GM18909 (cell line): ENCODE data around the gene UBE2E1.

Experiments used
- ATAC-seq: cut with Tn5 transposase; IDR thresholded peaks from one replicate; pipeline ENCODE4 v1.9.1; 2021; ENCODE audit warnings: mild to moderate bottlenecking; ENCODE audit not compliant: unreplicated experiment, poor library complexity

Gene UBE2E1

DNA sequence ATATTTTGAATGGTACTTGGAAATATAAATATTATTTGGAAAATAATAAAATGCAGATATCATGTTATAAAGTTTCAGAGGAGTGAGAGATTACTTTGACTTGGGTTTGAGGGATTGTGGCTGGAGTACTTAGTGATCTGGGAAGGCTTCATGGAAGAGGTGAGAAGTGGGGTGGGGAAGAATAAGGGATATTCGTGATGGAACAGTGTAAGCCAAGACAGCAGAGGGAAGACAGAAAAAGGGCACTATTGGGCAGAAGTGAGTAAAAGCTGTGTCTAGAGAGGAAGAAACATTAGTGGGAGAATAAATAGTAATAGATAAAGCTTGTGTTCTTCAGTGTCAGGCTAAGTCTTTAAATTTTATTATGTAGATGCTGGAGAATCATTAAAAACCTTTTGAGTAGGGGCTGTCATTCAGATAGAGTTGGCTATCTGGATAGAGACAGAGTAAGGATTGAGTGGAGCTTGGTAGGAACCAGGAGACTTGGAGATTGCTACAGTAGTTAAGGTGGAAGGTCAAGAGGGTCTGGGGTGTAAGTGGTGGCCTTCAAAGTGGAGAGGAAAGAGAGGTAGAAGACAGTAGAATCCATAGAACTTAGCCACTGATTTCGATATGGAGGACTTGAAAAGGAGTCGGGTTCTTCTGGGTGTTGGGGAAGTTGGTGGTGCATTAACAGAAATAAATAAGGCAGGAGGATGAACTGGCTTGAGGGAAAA is 11.9 kb downstream of the UBE2E1 start:
- ATAC-seq, result no peak

- ATAC-seq, result peak; percentile 62
Observed at GRCh38 chr3:23819599-23820360, 14.0 kb downstream of the UBE2E1 start.

GRCh38 chr3:23820888-23821287 is 15.1 kb downstream of the UBE2E1 start:
- ATAC-seq, result no peak

DNA sequence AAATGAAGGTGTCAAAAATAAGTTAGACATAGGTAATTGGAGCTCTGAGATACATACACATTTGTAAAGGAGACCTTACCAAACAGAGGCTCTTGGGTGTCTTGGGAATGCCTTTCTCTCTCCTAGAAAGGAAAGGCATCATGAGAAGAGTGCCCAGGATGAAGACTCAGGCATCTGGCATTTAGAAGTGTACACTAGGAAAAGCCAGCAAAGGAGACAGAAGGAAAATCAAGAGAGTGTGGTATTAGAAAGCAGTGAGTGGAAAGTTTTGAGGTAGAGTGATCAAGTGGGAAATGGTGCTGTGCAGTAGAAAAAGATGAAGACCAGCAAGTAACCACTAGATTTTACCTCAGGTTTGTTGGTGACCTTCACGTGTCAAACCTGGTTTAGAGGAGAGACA is 16.1 kb downstream of the UBE2E1 start:
- ATAC-seq, result no peak

- ATAC-seq, result no peak
Observed at GRCh38 chr3:23822559-23822958, 16.8 kb downstream of the UBE2E1 start.

DNA sequence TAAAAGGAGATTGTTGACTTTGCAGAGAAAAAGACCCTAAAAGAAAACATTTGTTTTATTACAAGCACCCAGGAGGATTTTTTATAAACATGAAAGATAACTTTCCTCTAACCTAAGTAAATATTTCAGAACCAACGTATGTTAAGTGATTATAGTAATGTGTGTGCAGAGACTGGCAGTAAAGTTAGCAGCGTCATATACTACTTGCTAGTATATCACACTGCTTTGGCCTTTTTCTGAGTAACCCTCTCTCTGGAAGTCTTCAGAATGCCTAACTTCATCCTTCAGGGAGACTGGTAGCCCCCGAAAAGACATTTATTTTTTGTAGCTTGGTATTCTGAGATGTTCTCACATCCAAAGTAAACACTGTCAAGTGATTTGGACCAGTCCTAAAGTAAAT is 17.9 kb downstream of the UBE2E1 start:
- no peak for ATAC-seq

DNA sequence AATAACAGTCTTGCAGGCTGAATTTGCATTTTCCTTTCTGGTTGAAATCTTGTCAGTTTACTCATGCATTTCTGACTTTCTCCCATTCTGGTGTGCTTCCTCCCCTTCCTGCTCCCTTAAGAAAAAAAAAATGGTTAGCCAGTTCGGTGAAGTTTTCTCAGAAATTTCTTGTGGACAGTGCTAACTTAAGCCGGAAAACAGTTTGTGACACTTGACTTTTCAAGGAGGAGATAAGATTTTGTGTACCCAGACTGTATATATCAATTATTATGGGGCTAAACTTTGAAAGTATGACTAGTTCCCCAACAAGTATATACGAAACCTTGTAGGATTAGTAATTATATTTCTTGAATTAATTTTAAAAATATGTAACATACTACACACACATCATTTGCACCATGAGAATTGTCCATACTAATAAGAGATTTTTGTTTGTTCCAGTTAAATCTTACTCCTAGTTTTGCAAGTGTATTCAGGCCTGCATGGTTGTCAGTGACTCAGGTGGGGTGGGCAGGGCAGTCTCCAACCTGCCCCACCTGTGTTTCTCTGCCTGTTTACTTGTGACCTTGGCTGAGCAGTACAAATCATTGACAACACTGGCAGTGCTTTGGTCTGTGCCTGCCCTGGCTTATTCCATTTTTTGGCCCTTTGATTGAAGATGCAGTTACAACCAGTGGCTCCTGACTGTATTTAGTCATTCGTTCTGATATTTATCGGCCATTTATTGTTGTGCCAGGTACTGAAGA is 19.1 kb downstream of the UBE2E1 start:
- no peak for ATAC-seq

DNA sequence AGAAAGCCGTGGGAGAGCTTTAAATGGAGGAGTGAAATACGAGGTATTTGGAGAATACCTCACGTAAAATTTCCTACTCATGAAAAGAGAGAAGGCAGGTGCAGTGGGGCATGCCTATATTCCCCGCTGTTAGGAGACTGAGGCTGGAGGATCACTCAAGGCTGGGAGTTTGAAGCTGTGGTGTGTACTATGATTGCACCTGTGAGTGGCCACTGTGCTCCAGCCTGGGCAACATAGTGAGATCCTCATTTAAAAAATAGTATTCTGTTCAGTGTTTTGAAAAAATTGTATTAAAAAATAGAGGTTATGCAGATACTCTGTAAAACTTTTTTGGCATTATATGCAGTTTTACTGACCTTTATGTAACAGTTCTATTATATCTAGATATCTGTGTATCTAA is 20.0 kb downstream of the UBE2E1 start:
- ATAC-seq, result no peak

- ATAC-seq, result no peak
Observed at GRCh38 chr3:23826382-23827064, 20.8 kb downstream of the UBE2E1 start.

DNA sequence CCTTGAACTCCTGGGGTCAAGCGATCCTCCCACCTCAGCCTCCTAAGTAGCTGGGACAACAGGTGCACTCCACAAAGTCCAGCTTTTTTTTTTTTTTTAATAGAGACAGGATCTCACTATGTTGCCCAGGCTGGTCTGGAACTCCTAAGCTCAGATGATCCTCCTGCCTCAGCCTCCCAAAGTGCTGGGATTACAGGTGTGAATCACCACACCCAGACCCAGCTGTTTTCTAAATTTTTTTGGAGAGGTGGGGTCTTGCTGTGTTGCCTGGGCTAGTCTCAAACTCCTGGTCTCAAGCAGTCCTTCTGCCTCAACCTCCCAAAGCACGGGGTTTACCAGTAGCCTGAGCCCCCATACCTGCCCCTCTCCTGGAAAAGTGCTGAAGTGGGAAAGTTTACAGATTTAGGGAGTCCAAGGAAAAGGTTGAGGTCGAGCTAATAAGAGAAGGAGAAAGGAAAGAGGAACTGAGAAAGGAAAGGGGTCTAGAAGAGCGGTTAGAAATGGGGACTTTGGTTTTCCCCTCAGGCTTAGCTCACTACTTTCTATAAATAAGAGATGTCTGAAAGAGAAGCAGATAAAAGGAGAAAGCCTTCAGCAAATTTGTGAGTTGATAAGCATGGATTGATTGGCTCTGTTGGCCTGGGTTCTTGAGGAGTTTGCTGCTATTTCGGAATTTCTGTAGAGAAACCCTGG is 23.6 kb downstream of the UBE2E1 start:
- peak; percentile 70 for ATAC-seq

DNA sequence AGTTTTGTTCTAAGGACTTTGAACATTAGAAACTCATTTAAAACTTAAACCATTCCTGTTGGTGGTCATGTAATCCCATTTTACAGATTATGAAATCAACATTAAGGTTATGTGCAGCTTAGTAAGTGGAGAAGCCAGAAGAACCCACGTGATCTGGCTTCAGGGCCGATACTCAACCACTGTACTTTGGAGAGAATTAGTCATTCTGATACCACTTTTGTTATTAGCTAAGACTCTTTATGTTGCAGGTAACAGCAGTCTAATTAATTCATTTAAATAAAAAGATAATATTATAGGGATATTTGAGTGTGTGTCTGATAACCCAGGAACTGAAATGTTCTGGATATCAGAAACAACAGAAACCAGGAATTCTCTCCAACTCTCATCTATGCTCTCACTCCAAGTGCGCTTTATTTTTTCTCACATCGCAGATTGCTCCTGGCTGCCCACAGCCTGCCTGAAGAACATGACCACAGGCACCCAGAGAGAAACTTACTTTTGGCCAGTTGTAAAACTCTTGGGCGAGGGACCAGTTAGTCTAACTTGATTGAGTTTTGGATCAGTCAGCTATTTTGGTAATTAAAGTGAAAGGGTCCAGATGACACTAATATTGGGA is 25.2 kb downstream of the UBE2E1 start:
- peak; percentile 84 for ATAC-seq

DNA sequence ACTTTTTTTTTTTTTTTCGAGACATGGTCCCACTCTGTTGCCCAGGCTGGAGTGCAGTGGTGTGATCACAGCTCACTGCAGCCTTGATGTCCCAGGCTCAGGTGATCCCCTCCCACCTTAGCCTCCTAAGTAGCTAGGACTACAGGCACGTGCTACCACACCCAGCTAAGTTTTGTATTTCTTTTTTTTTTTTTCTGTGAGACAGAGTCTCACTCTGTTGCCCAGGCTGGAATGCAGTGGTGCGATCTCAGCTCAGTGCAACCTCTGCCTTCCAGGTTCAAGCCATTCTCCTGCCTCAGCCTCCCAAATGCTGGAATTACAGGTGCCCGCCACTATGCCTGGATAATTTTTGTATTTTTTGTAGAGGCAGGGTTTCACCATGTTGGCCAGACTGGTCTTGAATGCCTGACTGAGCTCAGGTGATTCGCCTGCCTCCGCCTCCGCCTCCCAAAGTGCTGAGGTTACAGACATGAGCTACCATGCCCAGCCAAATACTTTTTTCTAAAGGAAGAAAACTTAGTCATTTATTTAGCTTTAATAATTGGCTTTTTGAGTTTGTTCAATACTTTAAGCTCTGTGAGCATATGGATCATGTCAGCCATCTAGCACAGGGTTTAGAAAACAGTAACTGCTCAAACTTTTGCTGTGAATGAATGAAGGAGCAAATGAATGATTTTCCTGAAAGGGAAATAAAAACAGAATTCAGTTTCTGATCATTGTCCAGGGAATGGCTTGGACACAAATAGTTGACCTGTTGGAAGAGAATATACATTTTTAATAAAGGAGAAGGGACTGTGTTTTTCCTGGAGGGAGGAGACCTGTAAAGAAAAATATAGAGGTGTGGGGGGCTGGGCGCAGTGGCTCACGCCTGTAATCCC is 26.0 kb downstream of the UBE2E1 start:
- peak; percentile 16 for ATAC-seq

DNA sequence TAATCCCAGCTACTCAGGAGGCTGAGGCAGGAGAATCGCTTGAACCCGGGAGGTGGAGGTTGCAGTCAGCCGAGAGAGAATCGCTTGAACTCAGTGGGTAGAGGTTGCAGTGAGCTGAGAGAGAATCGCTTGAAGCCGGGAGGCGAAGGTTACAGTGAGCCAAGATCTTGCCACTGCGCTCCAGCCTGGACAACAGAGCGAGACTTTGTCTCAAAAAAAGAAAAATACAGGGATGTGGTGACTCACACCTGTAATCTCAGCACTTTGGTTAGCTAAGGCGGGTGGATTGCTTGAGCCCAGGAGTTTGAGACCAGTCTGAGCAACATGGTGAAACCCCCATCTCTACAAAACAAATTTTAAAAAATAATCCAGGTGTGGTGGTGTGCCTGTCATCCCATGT is 26.8 kb downstream of the UBE2E1 start:
- no peak for ATAC-seq

DNA sequence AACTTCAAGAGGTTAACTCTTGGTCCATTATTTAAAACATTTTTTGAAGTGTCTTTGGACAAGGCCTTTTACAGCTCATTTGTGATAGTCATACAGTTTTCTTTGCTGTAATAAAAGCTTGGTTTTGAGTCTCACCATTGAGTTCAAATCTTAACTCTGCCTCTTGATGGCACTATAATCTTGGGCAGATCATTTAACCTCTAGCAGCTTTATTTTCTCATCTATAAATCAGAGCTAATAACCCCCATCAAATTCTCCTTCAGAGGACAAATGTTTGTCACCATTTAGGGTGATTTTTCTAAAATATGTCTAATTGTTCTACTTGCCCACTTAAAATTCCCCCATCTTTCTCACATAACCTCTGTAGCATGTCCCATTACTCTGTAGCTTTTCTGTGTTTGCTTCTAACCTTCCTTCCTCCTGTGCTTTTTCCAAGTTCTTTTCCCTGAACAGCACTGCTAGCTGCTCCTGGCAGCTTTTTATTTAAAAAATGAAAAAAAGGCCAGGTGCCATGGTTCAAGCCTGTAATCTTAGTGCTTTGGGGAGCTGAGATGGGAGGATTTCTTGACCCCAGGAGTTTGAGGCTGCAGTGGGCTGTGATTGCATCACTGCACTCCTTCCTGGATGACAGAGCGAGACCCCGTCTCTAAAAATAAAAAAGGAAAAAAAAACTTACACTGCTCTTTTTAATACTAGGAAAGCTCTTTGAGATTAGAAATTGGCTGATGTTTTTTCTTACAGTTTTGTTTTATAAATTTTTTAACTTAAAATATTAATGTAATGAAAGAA is 28.5 kb downstream of the UBE2E1 start:
- no peak for ATAC-seq

- no peak for ATAC-seq
Observed at GRCh38 chr3:23835087-23835486, 29.3 kb downstream of the UBE2E1 start.

- no peak for ATAC-seq
Observed at GRCh38 chr3:23835802-23836201, 30.0 kb downstream of the UBE2E1 start.

GRCh38 chr3:23836536-23837230 is 30.9 kb downstream of the UBE2E1 start:
- peak; percentile 37 for ATAC-seq
